ENCODE results near the gene MT1E.

- TF ChIP-seq CTCF (IDR thresholded peaks at IDR 0.05 in 8 of 11, conservative IDR thresholded peaks at IDR 0.05 in 3 of 11) (no peak), POLR2A (IDR thresholded peaks at IDR 0.05) (no peak), POLR2AphosphoS5 (IDR thresholded peaks at IDR 0.05) (no peak)
Observed at GRCh38 chr16:56606476-56607108, 19.0 kb upstream of the MT1E start.
